WTC11 (cell line): ENCODE data around the gene PINK1. TPM values are rescaled to one million over a fixed set of nuclear protein-coding genes. Genes with fewer than 3 reads are reported as not detected.

Experiments
- AFF4 ChIP-seq: sonication (generic); formaldehyde crosslinking; IDR thresholded peaks from 2 replicates; pipeline ENCODE4 v1.8.1; 2023; ENCODE audit warnings: mild to moderate bottlenecking, missing genetic modification reagents, borderline replicate concordance
- CDX4 ChIP-seq: fragments of 250-450 bp; sonication (Bioruptor Pico); IDR thresholded peaks from 2 replicates; pipeline ENCODE4 v1.9.0; 2021; ENCODE audit warnings: moderate library complexity, mild to moderate bottlenecking, inconsistent platforms, borderline replicate concordance
- E2F1 ChIP-seq: sonication (generic); formaldehyde crosslinking; IDR thresholded peaks from 2 replicates; pipeline ENCODE4 v1.8.0; 2022; ENCODE audit warnings: mild to moderate bottlenecking, missing genetic modification reagents
- E2F4 ChIP-seq: sonication (generic); formaldehyde crosslinking; IDR thresholded peaks from 2 replicates; pipeline ENCODE4 v1.8.1; 2022; ENCODE audit warnings: low read depth, mild to moderate bottlenecking, moderate library complexity, missing genetic modification reagents, borderline replicate concordance
- E2F5 ChIP-seq: sonication (generic); formaldehyde crosslinking; IDR thresholded peaks from 2 replicates; pipeline ENCODE4 v1.8.1; 2022; ENCODE audit warnings: mild to moderate bottlenecking, moderate library complexity, missing genetic modification reagents
- EMX1 ChIP-seq: fragments of 250-450 bp; sonication (Bioruptor Pico); IDR thresholded peaks from 2 replicates; pipeline ENCODE4 v1.8.0; 2021; ENCODE audit warnings: mild to moderate bottlenecking
- FOXP1 ChIP-seq: sonication (generic); formaldehyde crosslinking; IDR thresholded peaks from 2 replicates; pipeline ENCODE4 v1.8.0; 2022; ENCODE audit warnings: missing genetic modification reagents, mild to moderate bottlenecking, moderate library complexity, borderline replicate concordance
- GABPB1 ChIP-seq: sonication (generic); formaldehyde crosslinking; IDR thresholded peaks from 2 replicates; pipeline ENCODE4 v1.8.1; 2023; ENCODE audit warnings: mild to moderate bottlenecking, missing genetic modification reagents
- NFYB ChIP-seq: sonication (generic); formaldehyde crosslinking; conservative IDR thresholded peaks from 2 replicates; pipeline ENCODE4 v1.8.0; 2022; ENCODE audit warnings: low read depth, missing genetic modification reagents
- OVOL2 ChIP-seq: fragments of 250-450 bp; sonication (Bioruptor Pico); IDR thresholded peaks from 2 replicates; pipeline ENCODE4 v1.9.0; 2021; ENCODE audit warnings: mild to moderate bottlenecking, borderline replicate concordance
- PRDM15 ChIP-seq: sonication (generic); formaldehyde crosslinking; IDR thresholded peaks from 2 replicates; pipeline ENCODE4 v1.8.0; 2022; ENCODE audit warnings: missing genetic modification reagents
- RELA ChIP-seq: sonication (generic); formaldehyde crosslinking; IDR thresholded peaks from 2 replicates; pipeline ENCODE4 v1.8.1; 2022; ENCODE audit warnings: missing genetic modification reagents, mild to moderate bottlenecking, borderline replicate concordance
- STAT6 ChIP-seq: sonication (generic); formaldehyde crosslinking; conservative IDR thresholded peaks from 2 replicates; pipeline ENCODE4 v1.8.1; 2023; ENCODE audit warnings: mild to moderate bottlenecking, low read depth, missing genetic modification reagents, moderate library complexity
- TEAD4 ChIP-seq: sonication (generic); formaldehyde crosslinking; IDR thresholded peaks from 2 replicates; pipeline ENCODE4 v1.8.0; 2022; ENCODE audit warnings: mild to moderate bottlenecking, missing genetic modification reagents
- TP53 ChIP-seq: sonication (generic); formaldehyde crosslinking; IDR thresholded peaks from 2 replicates; pipeline ENCODE4 v1.8.1; 2023; ENCODE audit warnings: mild to moderate bottlenecking, missing genetic modification reagents
- ZNF232 ChIP-seq: sonication (generic); formaldehyde crosslinking; IDR thresholded peaks from 2 replicates; pipeline ENCODE4 v1.8.0; 2022; ENCODE audit warnings: mild to moderate bottlenecking, missing genetic modification reagents
- ZNF396 ChIP-seq: fragments of 250-450 bp; sonication (Bioruptor Pico); IDR thresholded peaks from 2 replicates; pipeline ENCODE4 v1.8.0; 2021; ENCODE audit warnings: mild to moderate bottlenecking, moderate library complexity, borderline replicate concordance
- ZNF532 ChIP-seq: fragments of 250-450 bp; sonication (Bioruptor Pico); IDR thresholded peaks from 2 replicates; pipeline ENCODE4 v1.9.0; 2021; ENCODE audit warnings: mild to moderate bottlenecking, borderline replicate concordance
- total RNA-seq: library from RNA; stranded (reverse); gene quantifications from 3 replicates; pipeline ENCODE4 v1.2.3, GENCODE V29; 2021

Gene PINK1
- total RNA-seq, 1 experiment from 2014 or later = 47.7 TPM

GRCh38 chr1:20633190-20634064, at the start of gene PINK1 (continued):
- no peak for TF ChIP-seq AFF4
- no peak for TF ChIP-seq CDX4 (CRISPR knock-in tag)
- no peak for TF ChIP-seq NFYB (CRISPR knock-in tag)
- no peak for TF ChIP-seq E2F5 (CRISPR knock-in tag)
- TF ChIP-seq EMX1 (CRISPR knock-in tag) = no peak
- TF ChIP-seq RELA = no peak
- TF ChIP-seq STAT6 (CRISPR knock-in tag) = no peak
- TF ChIP-seq ZNF232 (CRISPR knock-in tag) = peak; percentile 81; the same call in 1 of the 2 replicates
- no peak for TF ChIP-seq ZNF532
- TF ChIP-seq GABPB1 = no peak
- no peak for TF ChIP-seq ZNF396 (CRISPR knock-in tag)
- TF ChIP-seq FOXP1 (CRISPR knock-in tag) = peak; percentile 53; the same call in 1 of the 2 replicates
- no peak for TF ChIP-seq TP53 (CRISPR knock-in tag)
- no peak for TF ChIP-seq TEAD4
- no peak for TF ChIP-seq E2F4
- no peak for TF ChIP-seq OVOL2
- TF ChIP-seq PRDM15 = no peak
- TF ChIP-seq E2F1 = no peak
